ENCODE results near the gene MICU2. TPM values are rescaled to one million over a fixed set of nuclear protein-coding genes. Genes with fewer than 3 reads are reported as not detected.

The MICU2 gene
- total RNA-seq, 4 donors from 2014 or later: 31.6 to 39.5 (median 36.0) TPM

DNA sequence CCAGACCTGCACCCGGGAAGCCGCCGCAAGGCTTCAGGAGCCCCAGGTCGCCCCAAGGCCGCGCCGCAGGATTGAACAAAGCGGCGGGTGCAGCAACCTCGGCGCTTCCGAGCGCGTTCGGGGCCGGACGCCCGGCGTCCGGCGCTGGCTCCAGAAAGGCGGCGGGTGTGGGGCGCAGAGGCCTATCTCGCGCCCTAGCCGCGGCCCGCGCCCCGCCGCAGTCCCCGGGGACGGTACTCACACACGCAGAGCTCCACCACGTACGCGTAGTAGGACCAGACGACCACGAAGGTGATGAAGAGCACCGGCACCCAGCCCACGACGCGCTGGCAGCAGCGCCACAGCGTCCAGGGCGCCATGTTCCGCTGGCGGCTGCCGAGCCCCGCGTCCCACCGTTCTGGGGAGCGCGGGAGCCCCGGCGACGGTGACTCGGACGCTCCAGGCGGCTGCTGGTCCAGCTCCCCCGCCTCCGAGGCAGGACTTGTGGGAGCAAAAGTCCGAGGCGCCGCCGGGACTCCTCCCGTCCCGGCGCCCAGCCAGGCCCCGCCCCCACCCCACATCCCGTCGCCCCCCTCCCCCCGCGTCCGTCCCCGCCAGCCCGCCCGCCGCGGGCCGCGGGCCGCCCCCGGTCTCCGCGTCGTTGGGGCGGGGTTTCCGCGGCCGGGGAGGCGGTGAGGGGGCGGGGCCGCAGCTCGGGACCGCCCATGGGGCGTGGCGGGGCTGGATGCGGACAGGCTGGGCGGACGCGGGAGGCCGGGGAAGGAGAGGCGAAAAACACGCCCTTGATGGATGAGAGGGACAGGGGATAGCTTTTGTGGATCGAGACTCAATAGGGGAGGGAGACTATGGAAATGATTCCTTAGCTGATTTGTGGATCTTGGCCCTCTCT lies 144.9 kb downstream of the MICU2 start, which contains the start of gene ZDHHC20:
TSS of gene ZDHHC20 (minus strand) at position 491 of the 889 bp plus-strand sequence. CDS start at position 359, 132 bp downstream.
- 4% methylated on average over 10 of the region's 107 CpGs for WGBS
- intact Hi-C loops (cut with DNase I): no loop called here

DNA sequence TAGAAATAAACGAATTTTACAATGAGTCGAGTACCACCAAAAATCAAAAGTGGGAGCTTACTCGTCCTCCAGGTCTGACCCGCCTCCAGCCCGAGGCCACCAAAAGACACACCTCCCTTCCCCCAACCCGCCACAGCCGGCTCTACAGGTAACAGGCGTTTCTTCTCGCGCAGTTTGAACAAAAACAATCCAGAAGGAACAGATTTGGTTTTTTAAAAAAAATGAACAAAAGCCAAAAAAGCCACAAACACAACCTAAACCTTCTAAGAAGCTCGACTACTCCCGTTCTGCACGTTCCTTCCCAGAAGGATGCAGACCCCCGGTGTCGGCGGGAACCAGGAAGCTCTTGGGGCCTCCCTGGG lies 145.5 kb downstream of the MICU2 start:
- Histone ChIP-seq H3K27me3 (no peaks in the 10 kb centered on the region), H3K36me3 (no peaks in the 10 kb centered on the region), H3K27ac (replicated peaks in 1 of 4) (peak overlapping the region; percentile 88 to 93 (median 90)), H3K4me1 (peaks cover 4 to 17% (median 13%) of the 10 kb centered on the region in 4 donors), H3K4me3 (peak overlapping the region; percentile 70 to 87 (median 86)), H3K9me3 (no peaks in the 10 kb centered on the region)
- under 1% methylated on average over 13 of the region's 16 CpGs for WGBS
- intact Hi-C loops (cut with DNase I): no loop called here
- TF ChIP-seq, protein P1, sequence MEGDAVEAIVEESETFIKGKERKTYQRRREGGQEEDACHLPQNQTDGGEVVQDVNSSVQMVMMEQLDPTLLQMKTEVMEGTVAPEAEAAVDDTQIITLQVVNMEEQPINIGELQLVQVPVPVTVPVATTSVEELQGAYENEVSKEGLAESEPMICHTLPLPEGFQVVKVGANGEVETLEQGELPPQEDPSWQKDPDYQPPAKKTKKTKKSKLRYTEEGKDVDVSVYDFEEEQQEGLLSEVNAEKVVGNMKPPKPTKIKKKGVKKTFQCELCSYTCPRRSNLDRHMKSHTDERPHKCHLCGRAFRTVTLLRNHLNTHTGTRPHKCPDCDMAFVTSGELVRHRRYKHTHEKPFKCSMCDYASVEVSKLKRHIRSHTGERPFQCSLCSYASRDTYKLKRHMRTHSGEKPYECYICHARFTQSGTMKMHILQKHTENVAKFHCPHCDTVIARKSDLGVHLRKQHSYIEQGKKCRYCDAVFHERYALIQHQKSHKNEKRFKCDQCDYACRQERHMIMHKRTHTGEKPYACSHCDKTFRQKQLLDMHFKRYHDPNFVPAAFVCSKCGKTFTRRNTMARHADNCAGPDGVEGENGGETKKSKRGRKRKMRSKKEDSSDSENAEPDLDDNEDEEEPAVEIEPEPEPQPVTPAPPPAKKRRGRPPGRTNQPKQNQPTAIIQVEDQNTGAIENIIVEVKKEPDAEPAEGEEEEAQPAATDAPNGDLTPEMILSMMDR (IDR thresholded peaks at IDR 0.05): no peak
- TF ChIP-seq POLR2A (IDR thresholded peaks at IDR 0.05; ENCODE audit: low read depth): no peak
- no peak for TF ChIP-seq POLR2AphosphoS5 (IDR thresholded peaks at IDR 0.05)
- TF ChIP-seq EP300 (IDR thresholded peaks at IDR 0.05): no peak
- no peak for DNase-seq (ENCODE audit: extremely low spot score)

More for the DNA sequence above, 144.9 kb downstream of the MICU2 start, which contains the start of gene ZDHHC20:
- Histone ChIP-seq H3K36me3 (no peaks in the 10 kb centered on the region), H3K9me3 (no peaks in the 10 kb centered on the region), H3K4me3 (peak within 1 kb of the TSS; percentile 70 to 87 (median 86)), H3K27me3 (no peaks in the 10 kb centered on the region), H3K27ac (replicated peaks in 1 of 4) (peak within 1 kb of the TSS; percentile 88 to 93 (median 90)), H3K4me1 (peaks cover 4 to 17% (median 13%) of the 10 kb centered on the region in 4 donors)
- TF ChIP-seq POLR2A (IDR thresholded peaks at IDR 0.05; ENCODE audit: low read depth) (peak; percentile 32), EP300 (IDR thresholded peaks at IDR 0.05) (no peak), POLR2AphosphoS5 (IDR thresholded peaks at IDR 0.05) (peak; percentile 70 to 85)
- TF ChIP-seq, protein P1 (IDR thresholded peaks at IDR 0.05): no peak
- peak; percentile 97 for DNase-seq (ENCODE audit: extremely low spot score)

- intact Hi-C loops (cut with DNase I): no loop called here
Measured at GRCh38 chr13:21453387-21454081, 150.4 kb downstream of the MICU2 start.

GRCh38 chr13:21450936-21451335 lies 153.0 kb downstream of the MICU2 start:
- 83% methylated on average over 3 of the region's 3 CpGs for WGBS
- no peak overlapping the region for H3K4me3 ChIP-seq
- no peak for DNase-seq (ENCODE audit: extremely low spot score)
- no peaks in the 10 kb centered on the region for H3K27me3 ChIP-seq
- H3K27ac ChIP-seq (replicated peaks in 1 of 4): no peak overlapping the region
- H3K9me3 ChIP-seq: peaks cover 0 to 5% (median 0%) of the 10 kb centered on the region in 4 donors
- no peaks in the 10 kb centered on the region for H3K36me3 ChIP-seq
- peaks cover 0 to 7% (median 0%) of the 10 kb centered on the region in 4 donors for H3K4me1 ChIP-seq
- TF ChIP-seq, protein P1 (IDR thresholded peaks at IDR 0.05): no peak
- no peak for TF ChIP-seq POLR2AphosphoS5 (IDR thresholded peaks at IDR 0.05)
- no peak for TF ChIP-seq EP300 (IDR thresholded peaks at IDR 0.05)
- no peak for TF ChIP-seq POLR2A (IDR thresholded peaks at IDR 0.05; ENCODE audit: low read depth)
- intact Hi-C loops (cut with DNase I): no loop called here

More at GRCh38 chr13:21453387-21454081, 150.4 kb downstream of the MICU2 start:
- TF ChIP-seq POLR2AphosphoS5 (IDR thresholded peaks at IDR 0.05) (no peak), EP300 (IDR thresholded peaks at IDR 0.05) (no peak), POLR2A (IDR thresholded peaks at IDR 0.05; ENCODE audit: low read depth) (no peak)
- TF ChIP-seq, protein P1 (IDR thresholded peaks at IDR 0.05): no peak
- Histone ChIP-seq H3K27ac (replicated peaks in 1 of 4) (no peak overlapping the region), H3K36me3 (no peaks in the 10 kb centered on the region), H3K9me3 (peaks cover 0 to 5% (median 0%) of the 10 kb centered on the region in 4 donors), H3K4me3 (no peak overlapping the region), H3K4me1 (peaks cover 4 to 17% (median 15%) of the 10 kb centered on the region in 4 donors), H3K27me3 (no peaks in the 10 kb centered on the region)
- 91% methylated on average over 6 of the region's 6 CpGs for WGBS
- DNase-seq (ENCODE audit: extremely low spot score): no peak
